Hepatocyte (in vitro differentiated cells): ENCODE data around the gene SOCS2.

Source experiments
- CTCF ChIP-seq: fragments of 200-600 bp; sonication (generic); IDR thresholded peaks from 2 replicates; pipeline ENCODE4 v1.5.1; 2016; ENCODE audit warnings: antibody characterized with exemption, mild to moderate bottlenecking; ENCODE audit not compliant: poor library complexity
- EZH2 ChIP-seq: fragments of 200-600 bp; sonication (generic); IDR thresholded peaks from 2 replicates; pipeline ENCODE4 v1.6.1; 2016; ENCODE audit warnings: antibody characterized with exemption, mild to moderate bottlenecking, borderline replicate concordance
- EZH2phosphoT487 ChIP-seq: fragments of 200-600 bp; sonication (generic); IDR thresholded peaks from one replicate; pipeline ENCODE4 v1.6.1; 2018; ENCODE audit warnings: antibody characterized with exemption, mild to moderate bottlenecking, low read depth, moderate library complexity; ENCODE audit not compliant: unreplicated experiment, severe bottlenecking

- no peak for TF ChIP-seq EZH2phosphoT487
- TF ChIP-seq CTCF, result no peak
- no peak for TF ChIP-seq EZH2
These were observed 44.2 kb downstream of the SOCS2 start for GRCh38 chr12:93616584-93617101.
